Hepatocyte (in vitro differentiated cells): ENCODE results near the gene LRRC51. TPM values are rescaled to one million over a fixed set of nuclear protein-coding genes. Genes with fewer than 3 reads are reported as not detected.
"Not testable (repeated sequence)": the region's sequence is repeated elsewhere in the genome, so short reads cannot be mapped to it uniquely, and the experiment has no call there.

Experiments
- DNase-seq: peaks from one replicate; pipeline ENCODE4 v3.0.0-alpha.2; 2016; ENCODE audit warnings: low spot score
- H2AFZ ChIP-seq: fragments of 200-600 bp; sonication (generic); 2 replicates; pipeline ENCODE4 v1.6.0; 2016; ENCODE audit warnings: antibody characterized with exemption, mild to moderate bottlenecking
- H3K27ac ChIP-seq: fragments of 200-600 bp; sonication (generic); 2 replicates; pipeline ENCODE4 v1.5.1; 2016; ENCODE audit warnings: mild to moderate bottlenecking
- H3K27me3 ChIP-seq: fragments of 200-600 bp; sonication (generic); 2 replicates; pipeline ENCODE4 v1.6.1; 2016
- H3K36me3 ChIP-seq: fragments of 200-600 bp; sonication (generic); replicated peaks from 2 replicates; pipeline ENCODE4 v1.5.1; 2016; ENCODE audit warnings: low read depth; ENCODE audit not compliant: insufficient read depth
- H3K4me1 ChIP-seq: fragments of 200-600 bp; sonication (generic); 2 replicates; pipeline ENCODE4 v1.5.1; 2016; ENCODE audit warnings: mild to moderate bottlenecking, moderate library complexity; ENCODE audit not compliant: insufficient read depth
- H3K4me2 ChIP-seq: fragments of 200-600 bp; sonication (generic); 2 replicates; pipeline ENCODE4 v1.6.0; 2016
- H3K4me3 ChIP-seq: fragments of 200-600 bp; sonication (generic); 2 replicates; pipeline ENCODE4 v1.5.1; 2016; ENCODE audit warnings: mild to moderate bottlenecking
- H3K79me2 ChIP-seq: fragments of 200-600 bp; sonication (generic); 2 replicates; pipeline ENCODE4 v1.6.0; 2017; ENCODE audit warnings: mild to moderate bottlenecking
- H3K9me2 ChIP-seq: fragments of 200-600 bp; sonication (generic); replicated peaks from 2 replicates; pipeline ENCODE4 v1.6.0; 2017; ENCODE audit warnings: mild to moderate bottlenecking; ENCODE audit not compliant: insufficient read depth
- H3K9me3 ChIP-seq: fragments of 200-600 bp; sonication (generic); 2 replicates; pipeline ENCODE4 v1.5.1; 2016; ENCODE audit warnings: low read depth, mild to moderate bottlenecking
- H4K20me1 ChIP-seq: fragments of 200-600 bp; sonication (generic); 2 replicates; pipeline ENCODE4 v1.6.0; 2016; ENCODE audit warnings: mild to moderate bottlenecking; ENCODE audit not compliant: insufficient read depth, poor library complexity, severe bottlenecking
- CTCF ChIP-seq: fragments of 200-600 bp; sonication (generic); IDR thresholded peaks from 2 replicates; pipeline ENCODE4 v1.5.1; 2016; ENCODE audit warnings: antibody characterized with exemption, mild to moderate bottlenecking; ENCODE audit not compliant: poor library complexity
- EZH2 ChIP-seq: fragments of 200-600 bp; sonication (generic); IDR thresholded peaks from 2 replicates; pipeline ENCODE4 v1.6.1; 2016; ENCODE audit warnings: antibody characterized with exemption, mild to moderate bottlenecking, borderline replicate concordance
- EZH2phosphoT487 ChIP-seq: fragments of 200-600 bp; sonication (generic); IDR thresholded peaks from one replicate; pipeline ENCODE4 v1.6.1; 2018; ENCODE audit warnings: antibody characterized with exemption, mild to moderate bottlenecking, low read depth, moderate library complexity; ENCODE audit not compliant: unreplicated experiment, severe bottlenecking
- whole genome bisulfite sequencing: methylation state at CpG from one replicate; pipeline ENCODE4 v1.1.6; 2016; ENCODE audit warnings: low lambda C conversion rate; ENCODE audit errors: missing lambda C conversion rate; 5-methylcytosine and 5-hydroxymethylcytosine counted together
- microRNA-seq: library from miRNA; unstranded; fragments of <30 nt; microRNA quantifications from one replicate; pipeline ENCODE4, GENCODE V29; 2017
- polyA plus RNA-seq: library from polyadenylated mRNA; unstranded; fragments of >200 nt; fragmentation: Nextera tagmentation; extraction: Ambion mirVana; gene quantifications from 2 replicates; pipeline ENCODE4 v1.2.1, GENCODE V29; 2016
- small RNA-seq: library from RNA; depleted of rRNA; stranded (forward); fragments of <200 nt; gene quantifications from one replicate; pipeline ENCODE3, GENCODE V24; 2014
- total RNA-seq: library from RNA; depleted of rRNA; stranded (reverse); fragments of >200 nt; gene quantifications from 2 replicates; pipeline ENCODE4 v1.2.3, GENCODE V29; 2014

LRRC51 gene
- total and polyA plus RNA-seq, 2 experiments from 2014 or later: 2.1 to 3.7 TPM

GRCh38 chr11:72141066-72141465 is 60.4 kb downstream of the LRRC51 start:
- H3K79me2 ChIP-seq: no peaks in the 10 kb centered on the region

GRCh38 chr11:72142086-72142485 is 61.4 kb downstream of the LRRC51 start:
- not testable (repeated sequence) for H3K4me2 ChIP-seq, H4K20me1 ChIP-seq, H2AFZ ChIP-seq, H3K27ac ChIP-seq, DNase-seq, H3K4me3 ChIP-seq, H3K79me2 ChIP-seq, H3K9me3 ChIP-seq, H3K4me1 ChIP-seq, H3K9me2 ChIP-seq, H3K36me3 ChIP-seq, H3K27me3 ChIP-seq
- WGBS: 29% methylated on average over 1 of the region's 1 CpG

More at GRCh38 chr11:72141066-72141465, 60.4 kb downstream of the LRRC51 start:
- Histone ChIP-seq H3K9me2 (no peaks in the 10 kb centered on the region), H3K9me3 (no peaks in the 10 kb centered on the region), H3K4me1 (no peaks in the 10 kb centered on the region), H3K4me3 (no peak overlapping the region), H3K36me3 (no peaks in the 10 kb centered on the region), H3K27me3 (no peaks in the 10 kb centered on the region), H3K27ac (no peak overlapping the region), H4K20me1 (no peaks in the 10 kb centered on the region), H2AFZ (no peak overlapping the region), H3K4me2 (no peak overlapping the region)
- TF ChIP-seq EZH2 (no peak), EZH2phosphoT487 (no peak), CTCF (no peak)
- DNase-seq: no peak
- WGBS: 72% methylated on average over 3 of the region's 3 CpGs

GRCh38 chr11:72142543-72142942 is 61.9 kb downstream of the LRRC51 start:
- H3K27ac ChIP-seq, H3K4me1 ChIP-seq, H3K9me2 ChIP-seq, H3K79me2 ChIP-seq, H2AFZ ChIP-seq, DNase-seq, H3K27me3 ChIP-seq, H3K4me3 ChIP-seq, H4K20me1 ChIP-seq, H3K4me2 ChIP-seq, H3K9me3 ChIP-seq, H3K36me3 ChIP-seq: not testable (repeated sequence)
- 78% methylated on average over 1 of the region's 1 CpG for WGBS

GRCh38 chr11:72144807-72145565 is 64.3 kb downstream of the LRRC51 start:
- Histone ChIP-seq H3K27me3 (no peaks in the 10 kb centered on the region), H2AFZ (no peak overlapping the region), H3K4me1 (no peaks in the 10 kb centered on the region), H3K4me2 (no peak overlapping the region), H3K9me3 (no peaks in the 10 kb centered on the region), H3K4me3 (no peak overlapping the region), H3K36me3 (no peaks in the 10 kb centered on the region), H3K79me2 (no peaks in the 10 kb centered on the region), H4K20me1 (no peaks in the 10 kb centered on the region), H3K27ac (no peak overlapping the region), H3K9me2 (no peaks in the 10 kb centered on the region)
- no peak for DNase-seq
- WGBS: 86% methylated on average over 4 of the region's 4 CpGs
- no peak for TF ChIP-seq EZH2
- TF ChIP-seq CTCF: no peak
- TF ChIP-seq EZH2phosphoT487: no peak

Small RNA genes within 50 kb of the gene (microRNA-seq; reads per million reads assigned to microRNA genes)
- gene MIR3165: not detected

Small RNA genes within 50 kb of the gene (small RNA-seq; reads per million reads assigned to genes)
- not detected for gene MIR3165
- not detected for gene RNU6-72P

Other genes with a start within 250 kb of the LRRC51 start
- not detected in 2 replicates for gene DEFB108B, start 247.7 kb upstream of the LRRC51 start, total RNA-seq
- gene DEFB108B, start 247.7 kb upstream of the LRRC51 start, polyA plus RNA-seq: not detected in 2 replicates
- gene DEFB131B, start 202.4 kb upstream of the LRRC51 start, total RNA-seq: not detected in 2 replicates
- gene DEFB131B, start 202.4 kb upstream of the LRRC51 start, polyA plus RNA-seq: not detected in 2 replicates
- gene XNDC1N, start 152.3 kb upstream of the LRRC51 start, total RNA-seq: 5.9 and 9.7 TPM in 2 replicates
- gene XNDC1N, start 152.3 kb upstream of the LRRC51 start, polyA plus RNA-seq: 1.6 and 7.1 TPM in 2 replicates
- gene RNF121, start 151.8 kb upstream of the LRRC51 start, total RNA-seq: 26.4 and 26.5 TPM in 2 replicates
- gene RNF121, start 151.8 kb upstream of the LRRC51 start, polyA plus RNA-seq: 29.4 and 38.1 TPM in 2 replicates
- gene IL18BP, start 81.9 kb upstream of the LRRC51 start, total RNA-seq: 2.4 and 2.8 TPM in 2 replicates
- gene IL18BP, start 81.9 kb upstream of the LRRC51 start, polyA plus RNA-seq: 2.2 and 2.6 TPM in 2 replicates
- gene NUMA1, start 308 bp upstream of the LRRC51 start, total RNA-seq: 129 and 140 TPM in 2 replicates
- gene NUMA1, start 308 bp upstream of the LRRC51 start, polyA plus RNA-seq: 103 and 116 TPM in 2 replicates
- gene LAMTOR1, start 22.4 kb downstream of the LRRC51 start, total RNA-seq: 109 and 147 TPM in 2 replicates
- 164 and 181 TPM in 2 replicates for gene LAMTOR1, start 22.4 kb downstream of the LRRC51 start, polyA plus RNA-seq
- not detected in 2 replicates for gene TOMT, start 25.1 kb downstream of the LRRC51 start, total RNA-seq
- gene TOMT, start 25.1 kb downstream of the LRRC51 start, polyA plus RNA-seq: not detected in 2 replicates
- 17.6 and 21.6 TPM in 2 replicates for gene ANAPC15, start 31.8 kb downstream of the LRRC51 start, total RNA-seq
- gene ANAPC15, start 31.8 kb downstream of the LRRC51 start, polyA plus RNA-seq: 42.5 and 43.7 TPM in 2 replicates
- gene FOLR3, start 54.9 kb downstream of the LRRC51 start, total RNA-seq: not detected in 2 replicates
- gene FOLR3, start 54.9 kb downstream of the LRRC51 start, polyA plus RNA-seq: not detected in 2 replicates
- gene FOLR1, start 111.3 kb downstream of the LRRC51 start, total RNA-seq: 19.9 and 21.6 TPM in 2 replicates
- gene FOLR1, start 111.3 kb downstream of the LRRC51 start, polyA plus RNA-seq: 13.4 and 26.8 TPM in 2 replicates
- gene FOLR2, start 135.9 kb downstream of the LRRC51 start, total RNA-seq: 0.48 and 4.3 TPM in 2 replicates
- gene FOLR2, start 135.9 kb downstream of the LRRC51 start, polyA plus RNA-seq: 1.2 and 5.5 TPM in 2 replicates
- 47.8 and 74.8 TPM in 2 replicates for gene INPPL1, start 143.9 kb downstream of the LRRC51 start, total RNA-seq
- gene INPPL1, start 143.9 kb downstream of the LRRC51 start, polyA plus RNA-seq: 99.4 and 140 TPM in 2 replicates
- 0.48 TPM in 1 of 2 replicates, not detected in the other for gene PHOX2A, start 163.3 kb downstream of the LRRC51 start, total RNA-seq
- gene PHOX2A, start 163.3 kb downstream of the LRRC51 start, polyA plus RNA-seq: not detected in 2 replicates